GM12892 (cell line): ENCODE data around the gene FAM184B.

Experiments
- DNase-seq: peaks from one replicate; pipeline ENCODE4 v3.0.0; 2011; ENCODE audit not compliant: insufficient read length
- FAIRE-seq: peaks from 2 replicates; lab custom pipeline; 2011; peaks lifted over from hg19 to GRCh38; lab: Jason Lieb, UNC
- POLR2A ChIP-seq: IDR thresholded peaks from 2 replicates; pipeline ENCODE4 v1.6.1; 2011; ENCODE audit warnings: low read depth, low read length, control low read depth
- POLR2AphosphoS5 ChIP-seq: IDR thresholded peaks from 2 replicates; pipeline ENCODE4 v1.6.1; 2011; ENCODE audit warnings: low read depth, low read length, control low read depth
- TAF1 ChIP-seq: IDR thresholded peaks from 2 replicates; pipeline ENCODE4 v1.6.1; 2011; ENCODE audit warnings: low read depth, mild to moderate bottlenecking, control low read depth, low read length, borderline replicate concordance

FAM184B gene

GRCh38 chr4:17636696-17637622 is 144.5 kb downstream of the FAM184B start:
- DNase-seq (peak; percentile 76), FAIRE-seq (peak; percentile 44)
- TF ChIP-seq POLR2AphosphoS5 (no peak), TAF1 (no peak), POLR2A (no peak)

GRCh38 chr4:17636341-17636695 is 145.1 kb downstream of the FAM184B start:
- TF ChIP-seq TAF1 (no peak), POLR2A (no peak), POLR2AphosphoS5 (no peak)
- no peak for DNase-seq
- no peak for FAIRE-seq

GRCh38 chr4:17635056-17635455 is 146.4 kb downstream of the FAM184B start:
- TF ChIP-seq TAF1 = no peak
- no peak for TF ChIP-seq POLR2AphosphoS5
- no peak for TF ChIP-seq POLR2A
- FAIRE-seq (no peak), DNase-seq (no peak)

GRCh38 chr4:17633600-17633999 is 147.8 kb downstream of the FAM184B start:
- FAIRE-seq (no peak), DNase-seq (no peak)
- no peak for TF ChIP-seq POLR2A
- no peak for TF ChIP-seq POLR2AphosphoS5
- no peak for TF ChIP-seq TAF1

- TF ChIP-seq POLR2AphosphoS5 (no peak), POLR2A (no peak), TAF1 (no peak)
- no peak for FAIRE-seq
- no peak for DNase-seq
These were observed 151.2 kb downstream of the FAM184B start for GRCh38 chr4:17630228-17630627.

- no peak for TF ChIP-seq POLR2AphosphoS5
- TF ChIP-seq TAF1 = no peak
- no peak for TF ChIP-seq POLR2A
- DNase-seq (no peak), FAIRE-seq (no peak)
These were observed 156.6 kb downstream of the FAM184B start for GRCh38 chr4:17624821-17625220.

GRCh38 chr4:17623451-17624001 is 157.9 kb downstream of the FAM184B start:
- TF ChIP-seq POLR2AphosphoS5 (no peak), POLR2A (no peak), TAF1 (no peak)
- FAIRE-seq (no peak), DNase-seq (no peak)

- FAIRE-seq = no peak
- TF ChIP-seq POLR2AphosphoS5 (no peak), TAF1 (no peak), POLR2A (no peak)
- no peak for DNase-seq
These were observed 161.9 kb downstream of the FAM184B start for GRCh38 chr4:17619416-17620105.

GRCh38 chr4:17618926-17619325 is 162.5 kb downstream of the FAM184B start:
- FAIRE-seq = no peak
- TF ChIP-seq POLR2A (no peak), POLR2AphosphoS5 (no peak), TAF1 (no peak)
- DNase-seq = no peak

- DNase-seq = no peak
- TF ChIP-seq TAF1 (no peak), POLR2A (no peak), POLR2AphosphoS5 (no peak)
- FAIRE-seq = no peak
These were observed 165.1 kb downstream of the FAM184B start for GRCh38 chr4:17616283-17616682.

- peak; percentile 98 for FAIRE-seq
- TF ChIP-seq POLR2A (peak; percentile 94), TAF1 (peak; percentile 95), POLR2AphosphoS5 (peak; percentile 95)
- peak; percentile 95 for DNase-seq
These were observed 166.8 kb downstream of the FAM184B start, which contains the start of gene MED28 for GRCh38 chr4:17614416-17615299. Gene MED28 (plus strand): TSS chr4:17614641. CDS start chr4:17614655, 14 bp downstream.
